ENCODE data around the gene MEG3. TPM values are rescaled to one million over a fixed set of nuclear protein-coding genes. Genes with fewer than 3 reads are reported as not detected.

The MEG3 gene
- total and polyA plus RNA-seq, 8 donors: 15.9 to 398 (median 329) TPM

DNA sequence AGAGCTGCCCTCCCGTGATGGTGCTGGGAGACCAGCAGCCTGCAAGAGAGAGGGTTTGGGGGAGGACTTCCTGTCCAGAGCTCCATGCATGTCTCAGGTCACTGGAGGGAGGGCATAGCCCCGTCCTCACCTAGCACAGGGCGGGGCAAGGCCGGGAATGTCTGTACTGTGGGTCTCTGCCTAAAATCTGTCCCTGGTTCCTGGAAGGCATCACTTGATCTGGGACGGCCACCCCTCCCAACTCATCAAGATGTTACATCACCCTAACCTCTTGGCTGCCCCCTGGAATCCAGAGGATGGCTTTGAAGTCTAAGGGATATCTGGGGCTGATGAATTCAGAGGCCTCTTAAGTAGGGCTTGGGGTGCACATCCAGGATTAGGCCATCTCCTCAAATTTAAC, 37.0 kb upstream of the MEG3 start:
- Histone ChIP-seq H3K9me3 (no peaks in the 10 kb centered on the region), H3K27me3 (peaks cover 0 to 18% of the 10 kb centered on the region in 2 donors), H3K4me3 (no peak overlapping the region), H3K27ac (no peak overlapping the region), H3K4me1 (no peaks in the 10 kb centered on the region), H3K36me3 (no peaks in the 10 kb centered on the region)
- TF ChIP-seq, protein P1, sequence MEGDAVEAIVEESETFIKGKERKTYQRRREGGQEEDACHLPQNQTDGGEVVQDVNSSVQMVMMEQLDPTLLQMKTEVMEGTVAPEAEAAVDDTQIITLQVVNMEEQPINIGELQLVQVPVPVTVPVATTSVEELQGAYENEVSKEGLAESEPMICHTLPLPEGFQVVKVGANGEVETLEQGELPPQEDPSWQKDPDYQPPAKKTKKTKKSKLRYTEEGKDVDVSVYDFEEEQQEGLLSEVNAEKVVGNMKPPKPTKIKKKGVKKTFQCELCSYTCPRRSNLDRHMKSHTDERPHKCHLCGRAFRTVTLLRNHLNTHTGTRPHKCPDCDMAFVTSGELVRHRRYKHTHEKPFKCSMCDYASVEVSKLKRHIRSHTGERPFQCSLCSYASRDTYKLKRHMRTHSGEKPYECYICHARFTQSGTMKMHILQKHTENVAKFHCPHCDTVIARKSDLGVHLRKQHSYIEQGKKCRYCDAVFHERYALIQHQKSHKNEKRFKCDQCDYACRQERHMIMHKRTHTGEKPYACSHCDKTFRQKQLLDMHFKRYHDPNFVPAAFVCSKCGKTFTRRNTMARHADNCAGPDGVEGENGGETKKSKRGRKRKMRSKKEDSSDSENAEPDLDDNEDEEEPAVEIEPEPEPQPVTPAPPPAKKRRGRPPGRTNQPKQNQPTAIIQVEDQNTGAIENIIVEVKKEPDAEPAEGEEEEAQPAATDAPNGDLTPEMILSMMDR (IDR thresholded peaks at IDR 0.05): no peak
- ATAC-seq (no peak), DNase-seq (no peak)
- intact Hi-C loops (cut with DNase I): no loop called here

DNA sequence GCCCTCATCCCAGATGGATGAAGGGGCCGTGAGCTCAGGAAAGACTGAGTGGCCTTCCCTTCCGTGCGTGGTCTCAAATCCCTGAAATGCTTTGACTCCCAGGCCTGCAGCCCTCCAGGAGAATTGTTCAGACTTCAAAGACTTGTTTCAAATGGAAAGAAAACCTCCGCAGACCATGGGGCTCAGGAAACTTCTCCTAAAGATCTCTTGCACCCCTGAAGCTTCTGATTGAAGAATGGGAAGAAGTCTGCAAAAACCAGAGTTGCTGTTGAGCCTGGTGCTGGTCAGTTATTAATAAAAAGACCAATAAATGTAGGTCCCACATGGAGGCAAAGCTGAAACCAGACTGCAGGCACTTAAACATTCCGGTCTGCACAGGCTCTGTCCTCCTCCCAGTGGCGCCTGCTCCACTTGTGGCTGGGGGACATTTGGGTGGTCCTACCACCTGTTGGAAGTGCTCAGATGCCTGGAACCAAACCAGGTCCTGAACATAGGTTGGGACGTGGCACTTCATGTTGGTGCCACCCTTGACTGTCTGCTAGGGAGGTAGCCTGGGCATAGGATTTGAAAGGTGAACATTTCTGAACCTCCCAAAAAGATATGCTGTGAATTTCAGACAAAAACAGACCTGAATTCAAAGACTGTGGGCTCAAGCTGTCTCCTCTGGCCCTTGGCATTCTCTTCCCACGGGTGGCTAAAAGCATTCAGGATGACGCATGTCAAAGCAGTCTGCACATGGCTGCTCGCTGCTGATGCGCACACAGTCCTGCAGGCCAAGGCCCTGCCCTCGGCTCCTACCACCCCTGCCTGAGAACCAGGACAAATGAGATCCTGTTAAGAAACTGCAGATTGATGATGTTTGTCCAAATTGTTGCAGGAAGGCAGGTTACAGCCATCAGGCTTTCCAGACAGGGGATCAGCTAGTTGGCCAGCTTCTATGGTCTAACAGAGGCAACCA, 36.2 kb upstream of the MEG3 start:
- peaks cover 0 to 18% of the 10 kb centered on the region in 2 donors for H3K27me3 ChIP-seq
- no peaks in the 10 kb centered on the region for H3K36me3 ChIP-seq
- DNase-seq (no peak), ATAC-seq (no peak)
- no peak overlapping the region for H3K4me3 ChIP-seq
- intact Hi-C loops (cut with DNase I): no loop called here
- no peaks in the 10 kb centered on the region for H3K9me3 ChIP-seq
- H3K4me1 ChIP-seq: no peaks in the 10 kb centered on the region
- no peak overlapping the region for H3K27ac ChIP-seq
- TF ChIP-seq, protein P1 (IDR thresholded peaks at IDR 0.05): no peak

DNA sequence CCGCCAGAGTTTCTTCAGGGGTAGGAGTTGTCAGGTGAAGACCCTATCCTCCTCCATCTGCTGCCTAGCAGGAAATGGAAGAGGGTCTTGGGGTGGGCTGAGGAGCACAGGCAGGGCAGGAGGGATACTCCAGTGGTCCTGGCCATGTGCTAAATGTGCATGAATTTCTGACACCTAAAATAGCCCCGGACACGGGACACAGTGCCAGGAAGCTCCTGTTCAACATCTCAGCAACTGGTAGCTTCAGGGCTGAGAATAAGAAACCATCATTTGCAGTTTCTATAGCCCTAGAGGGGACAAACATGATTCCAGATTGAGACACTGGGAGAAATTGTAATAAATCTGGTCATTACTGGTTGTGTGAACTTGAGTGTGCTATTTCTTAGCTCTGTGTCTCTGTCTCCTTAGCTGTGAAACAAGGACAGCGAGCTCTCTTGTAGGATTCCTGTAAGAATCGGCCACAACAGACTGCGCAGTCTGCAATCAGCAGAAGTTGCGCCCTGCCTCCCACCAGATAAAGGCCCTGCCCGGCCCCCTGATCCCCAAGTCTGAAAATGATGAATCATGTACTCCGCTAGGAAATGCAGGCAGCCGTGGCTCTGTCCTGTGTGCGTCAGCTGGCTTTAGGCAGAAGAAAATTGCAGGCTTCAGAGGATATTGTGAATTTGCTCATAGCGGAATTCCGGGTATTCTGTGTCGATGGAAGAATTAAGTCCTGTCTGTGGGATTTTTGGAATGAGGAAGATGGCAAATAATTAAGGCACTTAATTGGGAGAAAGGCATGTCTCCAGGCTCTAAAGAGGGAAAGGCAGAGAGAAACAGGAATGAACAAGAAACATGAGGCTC, 35.2 kb upstream of the MEG3 start:
- Histone ChIP-seq H3K27me3 (peaks cover 0 to 18% of the 10 kb centered on the region in 2 donors), H3K27ac (no peak overlapping the region), H3K36me3 (no peaks in the 10 kb centered on the region), H3K4me3 (no peak overlapping the region), H3K9me3 (no peaks in the 10 kb centered on the region), H3K4me1 (no peaks in the 10 kb centered on the region)
- DNase-seq (no peak), ATAC-seq (no peak)
- TF ChIP-seq, protein P1 (IDR thresholded peaks at IDR 0.05): no peak
- intact Hi-C loops (cut with DNase I): no loop called here

DNA sequence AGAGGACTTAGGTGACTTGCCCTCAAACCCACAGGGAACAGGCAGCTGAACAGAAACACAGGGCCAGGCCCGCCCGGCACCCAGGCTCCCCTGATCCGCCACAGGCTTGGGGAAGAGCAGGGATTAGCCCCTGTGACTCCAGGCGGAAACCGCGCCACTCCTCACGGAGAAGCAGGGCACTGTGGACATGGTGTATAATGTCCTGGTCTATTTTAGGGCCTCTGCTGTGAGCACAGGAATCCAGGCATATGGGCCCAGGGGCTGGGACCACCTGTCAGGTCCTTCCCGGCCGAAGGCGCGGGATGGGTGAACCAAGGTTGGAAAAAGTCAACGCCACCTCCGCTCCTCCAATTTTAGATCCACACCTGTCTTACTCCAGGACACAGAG, 34.6 kb upstream of the MEG3 start:
- H3K4me1 ChIP-seq: no peaks in the 10 kb centered on the region
- H3K27ac ChIP-seq: no peak overlapping the region
- intact Hi-C loops (cut with DNase I): no loop called here

More for the DNA sequence above, 34.6 kb upstream of the MEG3 start:
- Histone ChIP-seq H3K9me3 (no peaks in the 10 kb centered on the region), H3K4me3 (no peak overlapping the region), H3K36me3 (no peaks in the 10 kb centered on the region), H3K27me3 (peaks cover 0 to 18% of the 10 kb centered on the region in 2 donors)
- TF ChIP-seq, protein P1 (IDR thresholded peaks at IDR 0.05): no peak
- ATAC-seq (no peak), DNase-seq (no peak)
